MCF 10A (cell line): ENCODE data around the gene PRKG1. TPM values are rescaled to one million over a fixed set of nuclear protein-coding genes. Genes with fewer than 3 reads are reported as not detected.
A peak's percentile ranks its signal among the peaks of the same experiment; 100 is the strongest.

ENCODE experiments used
- BruUV-seq: library from RNA; stranded (reverse); fragments of 400-500 nt; replicated peaks from 2 replicates; lab custom pipeline; 2021; lab: Mats Ljungman, UMichigan
- CTCF ChIA-PET: fragments of 300-600 bp; sonication (Branson Sonifier 250); formaldehyde crosslinking; extraction: SDS; loops from one replicate; lab custom pipeline; 2021; ENCODE audit warnings: antibody characterized with exemption, inconsistent platforms; lab: Yijun Ruan, JAX
- POLR2A ChIA-PET: fragments of 300-600, 350-650 bp; sonication (Branson Sonifier 250); formaldehyde crosslinking; extraction: SDS; loops from one replicate; lab custom pipeline; 2020; ENCODE audit warnings: antibody characterized with exemption, inconsistent platforms; lab: Yijun Ruan, JAX
- DNase-seq: peaks from one replicate; pipeline ENCODE4 v3.0.0-alpha.2; 2018; ENCODE audit not compliant: unreplicated experiment
- H3K27ac Mint-ChIP-seq: one replicate; pipeline ENCODE4 v1.8.0; 2022; ENCODE audit warnings: mild to moderate bottlenecking, low read depth, mixed read lengths; ENCODE audit not compliant: unreplicated experiment
- H3K27me3 Mint-ChIP-seq: one replicate; pipeline ENCODE4 v1.8.0; 2022; ENCODE audit warnings: mixed read lengths; ENCODE audit not compliant: insufficient read depth, unreplicated experiment
- H3K36me3 Mint-ChIP-seq: one replicate; pipeline ENCODE4 v1.8.0; 2022; ENCODE audit warnings: mild to moderate bottlenecking, moderate library complexity, mixed read lengths; ENCODE audit not compliant: insufficient read depth, unreplicated experiment
- H3K4me1 Mint-ChIP-seq: one replicate; pipeline ENCODE4 v1.8.0; 2022; ENCODE audit warnings: mixed read lengths; ENCODE audit not compliant: insufficient read depth, unreplicated experiment
- H3K4me3 Mint-ChIP-seq: one replicate; pipeline ENCODE4 v1.8.0; 2022; ENCODE audit warnings: mild to moderate bottlenecking, moderate library complexity, mixed read lengths; ENCODE audit not compliant: unreplicated experiment
- H3K9me3 Mint-ChIP-seq: one replicate; pipeline ENCODE4 v1.8.0; 2022; ENCODE audit warnings: mixed read lengths; ENCODE audit not compliant: unreplicated experiment
- CTCF ChIP-seq: fragments of 200-600 bp; IDR thresholded peaks from one replicate; pipeline ENCODE4 v1.8.0; 2022; ENCODE audit warnings: antibody characterized with exemption, mild to moderate bottlenecking; ENCODE audit not compliant: unreplicated experiment
- intact Hi-C: fragments of 100-400 bp; cut with micrococcal nuclease; formaldehyde crosslinking; loops from 2 replicates; pipeline ENCODE4 v1.14.1; 2022
- total RNA-seq: library from RNA; stranded (reverse); gene quantifications from 2 replicates; pipeline ENCODE4 v1.2.3, GENCODE V29; 2022

PRKG1 gene
- total RNA-seq, 1 experiment from 2014 or later = 0.09 TPM

GRCh38 chr10:52221923-52222322 is 1147.6 kb downstream of the PRKG1 start:
- intact Hi-C loops = no loop called here
- CTCF ChIA-PET = no interaction called here
- no peaks in the 10 kb centered on the region for H3K27me3 Mint-ChIP-seq

GRCh38 chr10:52226197-52226847 is 1152.0 kb downstream of the PRKG1 start:
- DNase-seq = peak; percentile 55
- POLR2A ChIA-PET = no interaction called here
- no peaks in the 10 kb centered on the region for H3K4me1 Mint-ChIP-seq
- CTCF ChIA-PET = interaction anchor here (1.3 kb wide), 1 partner anchor 10 kb away, joined by 10 read pairs; no protein-coding TSS in a partner anchor
- H3K4me3 Mint-ChIP-seq = no peak overlapping the region
- peaks cover 6% of the 10 kb centered on the region for H3K9me3 Mint-ChIP-seq
- no TSS peak for BruUV-seq
- no peak for TF ChIP-seq CTCF
- H3K36me3 Mint-ChIP-seq = no peaks in the 10 kb centered on the region
- intact Hi-C loops = no loop called here
- no peak overlapping the region for H3K27ac Mint-ChIP-seq
- no peaks in the 10 kb centered on the region for H3K27me3 Mint-ChIP-seq

More at GRCh38 chr10:52221923-52222322, 1147.6 kb downstream of the PRKG1 start:
- no peak for TF ChIP-seq CTCF
- no peaks in the 10 kb centered on the region for H3K4me1 Mint-ChIP-seq
- H3K4me3 Mint-ChIP-seq = no peak overlapping the region
- DNase-seq = no peak
- POLR2A ChIA-PET = no interaction called here
- H3K27ac Mint-ChIP-seq = no peak overlapping the region
- BruUV-seq = no TSS peak
- H3K36me3 Mint-ChIP-seq = no peaks in the 10 kb centered on the region
- H3K9me3 Mint-ChIP-seq = peaks cover 6% of the 10 kb centered on the region

- peaks cover 9% of the 10 kb centered on the region for H3K4me1 Mint-ChIP-seq
- POLR2A ChIA-PET = interaction anchor here (0.6 to 1.2 kb wide), 2 partner anchors 29 to 1904 kb away, joined by 3 to 4 read pairs; no protein-coding TSS in a partner anchor
- peak; percentile 27 for DNase-seq
- intact Hi-C loops = no loop called here
- H3K27ac Mint-ChIP-seq = no peak overlapping the region
- no peaks in the 10 kb centered on the region for H3K27me3 Mint-ChIP-seq
- peaks cover 2% of the 10 kb centered on the region for H3K9me3 Mint-ChIP-seq
- H3K36me3 Mint-ChIP-seq = no peaks in the 10 kb centered on the region
- TF ChIP-seq CTCF = no peak
- CTCF ChIA-PET = interaction anchor here (0.5 to 1.3 kb wide), 5 partner anchors 9 to 1114 kb away, joined by 3 to 4 read pairs (median 3); no protein-coding TSS in a partner anchor
- BruUV-seq = no TSS peak
- no peak overlapping the region for H3K4me3 Mint-ChIP-seq
Measured at GRCh38 chr10:52228556-52228955, 1154.3 kb downstream of the PRKG1 start.

GRCh38 chr10:52229291-52229931 is 1155.1 kb downstream of the PRKG1 start:
- Mint-ChIP-seq H3K27ac (no peak overlapping the region), H3K36me3 (no peaks in the 10 kb centered on the region), H3K4me3 (no peak overlapping the region), H3K27me3 (no peaks in the 10 kb centered on the region), H3K4me1 (peaks cover 9% of the 10 kb centered on the region), H3K9me3 (no peaks in the 10 kb centered on the region)
- CTCF ChIA-PET = interaction anchor here (0.6 to 1.3 kb wide), 3 partner anchors 10 to 887 kb away, joined by 3 read pairs; no protein-coding TSS in a partner anchor
- DNase-seq = peak; percentile 82
- no TSS peak for BruUV-seq
- intact Hi-C loops = no loop called here
- no peak for TF ChIP-seq CTCF
- POLR2A ChIA-PET = no interaction called here
